Suprapubic skin (tissue), 4 donors: ENCODE measurements around the gene ZDHHC14.

ENCODE experiments used
- EP300 ChIP-seq: sonication (generic); formaldehyde crosslinking; IDR thresholded peaks from one replicate; pipeline ENCODE4 v1.6.1; 2017; ENCODE audit warnings: antibody characterized with exemption
- POLR2A ChIP-seq, 2 donors: fragments of 450-650 bp; IDR thresholded peaks; one replicate each; pipeline ENCODE4 v1.6.1; 2017; ENCODE audit warnings: antibody characterized with exemption in 2 of 2, mild to moderate bottlenecking in 2 of 2, moderate library complexity in 2 of 2
- POLR2AphosphoS5 ChIP-seq, 3 donors: sonication (generic); formaldehyde crosslinking; IDR thresholded peaks; one replicate each; pipeline ENCODE4 v1.6.1; 2017; ENCODE audit warnings: antibody characterized with exemption in 3 of 3
- TF ChIP-seq, protein P1 (sequence below), 2 donors: fragments of 200-600 bp in 1 of 2; fragments of 450-650 bp in 1 of 2; sonication (generic) in 1 of 2; IDR thresholded peaks; one replicate each; pipeline ENCODE4 v1.5.1; 2016 to 2019; ENCODE audit warnings: antibody characterized with exemption in 2 of 2, mild to moderate bottlenecking in 1 of 2, moderate library complexity in 1 of 2

DNA sequence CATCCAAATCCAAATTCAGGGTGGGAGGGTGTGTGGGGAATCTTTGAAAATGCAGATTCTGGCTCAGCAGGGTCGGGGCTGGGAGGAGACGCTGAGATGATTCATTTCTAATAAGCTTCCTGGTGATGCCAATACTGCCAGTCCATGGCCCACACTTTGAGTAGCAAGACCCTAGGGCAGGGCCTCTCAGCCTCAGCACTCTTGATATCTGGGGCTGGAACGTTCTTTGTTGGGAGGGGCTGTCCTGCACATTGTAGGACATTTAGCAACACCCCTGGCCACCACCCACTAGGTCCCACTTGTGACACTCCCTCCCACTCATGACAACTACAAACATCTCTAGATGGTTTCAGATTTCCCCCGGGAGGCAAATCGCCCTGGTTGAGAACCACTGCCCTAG, 191.0 kb downstream of the ZDHHC14 start:
- TF ChIP-seq, protein P1, sequence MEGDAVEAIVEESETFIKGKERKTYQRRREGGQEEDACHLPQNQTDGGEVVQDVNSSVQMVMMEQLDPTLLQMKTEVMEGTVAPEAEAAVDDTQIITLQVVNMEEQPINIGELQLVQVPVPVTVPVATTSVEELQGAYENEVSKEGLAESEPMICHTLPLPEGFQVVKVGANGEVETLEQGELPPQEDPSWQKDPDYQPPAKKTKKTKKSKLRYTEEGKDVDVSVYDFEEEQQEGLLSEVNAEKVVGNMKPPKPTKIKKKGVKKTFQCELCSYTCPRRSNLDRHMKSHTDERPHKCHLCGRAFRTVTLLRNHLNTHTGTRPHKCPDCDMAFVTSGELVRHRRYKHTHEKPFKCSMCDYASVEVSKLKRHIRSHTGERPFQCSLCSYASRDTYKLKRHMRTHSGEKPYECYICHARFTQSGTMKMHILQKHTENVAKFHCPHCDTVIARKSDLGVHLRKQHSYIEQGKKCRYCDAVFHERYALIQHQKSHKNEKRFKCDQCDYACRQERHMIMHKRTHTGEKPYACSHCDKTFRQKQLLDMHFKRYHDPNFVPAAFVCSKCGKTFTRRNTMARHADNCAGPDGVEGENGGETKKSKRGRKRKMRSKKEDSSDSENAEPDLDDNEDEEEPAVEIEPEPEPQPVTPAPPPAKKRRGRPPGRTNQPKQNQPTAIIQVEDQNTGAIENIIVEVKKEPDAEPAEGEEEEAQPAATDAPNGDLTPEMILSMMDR (IDR thresholded peaks at IDR 0.05) = no peak
- TF ChIP-seq EP300 (no peak), POLR2AphosphoS5 (IDR thresholded peaks at IDR 0.05) (no peak), POLR2A (IDR thresholded peaks at IDR 0.05) (no peak)
